Activated naive CD8-positive, alpha-beta T cell treated with anti-CD3 and anti-CD28 coated beads for 36 hours (primary cell): ENCODE measurements around the gene CCDC110. TPM values are rescaled to one million over a fixed set of nuclear protein-coding genes. Genes with fewer than 3 reads are reported as not detected.
"Not testable (repeated sequence)": the region's sequence is repeated elsewhere in the genome, so short reads cannot be mapped to it uniquely, and the experiment has no call there.

Source experiments
- DNase-seq: peaks from one replicate; pipeline ENCODE4 v3.0.0; 2021
- H3K27ac Mint-ChIP-seq: one replicate; pipeline ENCODE4 v1.8.0; 2022; ENCODE audit warnings: mild to moderate bottlenecking, moderate library complexity, mixed read lengths
- H3K27me3 Mint-ChIP-seq: one replicate; pipeline ENCODE4 v1.8.0; 2022; ENCODE audit warnings: mild to moderate bottlenecking, mixed read lengths
- H3K36me3 Mint-ChIP-seq: one replicate; pipeline ENCODE4 v1.8.0; 2021; ENCODE audit warnings: mild to moderate bottlenecking, mixed read lengths
- H3K4me1 Mint-ChIP-seq: one replicate; pipeline ENCODE4 v1.8.0; 2021; ENCODE audit warnings: mixed read lengths
- H3K4me3 Mint-ChIP-seq: one replicate; pipeline ENCODE4 v1.8.0; 2022; ENCODE audit warnings: mild to moderate bottlenecking, moderate library complexity, mixed read lengths
- H3K9me3 Mint-ChIP-seq: one replicate; pipeline ENCODE4 v1.8.0; 2022; ENCODE audit warnings: mixed read lengths
- total RNA-seq, 2 experiments: library from RNA; stranded (reverse); gene quantifications; one replicate each; pipeline ENCODE4 v1.2.3, GENCODE V29; 2021

Gene CCDC110
- under 1 TPM; 0.18 to 0.19 TPM for total RNA-seq

- H3K27me3 Mint-ChIP-seq = peaks cover 32% of the 10 kb centered on the region
- H3K27ac Mint-ChIP-seq = no peak within 1 kb of the TSS
- H3K4me1 Mint-ChIP-seq = peaks cover 15% of the 10 kb centered on the region
- peak; percentile 87 for DNase-seq
- H3K36me3 Mint-ChIP-seq = no peaks in the 10 kb centered on the region
- no peaks in the 10 kb centered on the region for H3K9me3 Mint-ChIP-seq
- peak within 1 kb of the TSS; percentile 84 for H3K4me3 Mint-ChIP-seq
Observed at GRCh38 chr4:185471235-185472102, at the start of gene CCDC110. Gene CCDC110 (minus strand): TSS chr4:185471733. CDS start chr4:185471683, 50 bp downstream.

DNA sequence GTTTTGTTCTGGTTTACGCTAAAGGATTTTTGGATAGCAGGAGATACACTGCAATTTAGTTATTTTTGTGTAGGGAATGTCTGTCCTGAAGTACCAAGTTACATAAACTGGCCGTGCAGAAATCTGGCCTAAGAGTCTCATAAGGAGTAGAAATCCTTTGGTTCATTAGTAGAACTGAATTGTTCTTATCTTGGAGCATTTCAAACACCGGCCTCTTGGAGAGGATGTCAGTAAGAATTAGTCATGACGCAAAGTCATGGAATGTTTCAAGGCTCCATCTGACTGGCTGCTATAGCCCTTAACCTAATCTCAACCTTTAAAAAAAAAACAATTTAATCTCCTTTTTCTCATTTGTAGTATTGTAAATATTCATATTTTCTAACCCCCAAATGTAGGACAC lies 48.6 kb upstream of the CCDC110 start:
- H3K9me3 Mint-ChIP-seq = no peaks in the 10 kb centered on the region
- no peak overlapping the region for H3K4me3 Mint-ChIP-seq

GRCh38 chr4:185518494-185518893 lies 47.0 kb upstream of the CCDC110 start:
- Mint-ChIP-seq H3K27me3 (peaks cover 38% of the 10 kb centered on the region), H3K9me3 (no peaks in the 10 kb centered on the region), H3K4me3 (no peak overlapping the region), H3K36me3 (no peaks in the 10 kb centered on the region), H3K27ac (no peak overlapping the region), H3K4me1 (peaks cover 5% of the 10 kb centered on the region)
- DNase-seq = no peak

More for the DNA sequence above, 48.6 kb upstream of the CCDC110 start:
- no peak overlapping the region for H3K27ac Mint-ChIP-seq
- H3K4me1 Mint-ChIP-seq = no peaks in the 10 kb centered on the region
- H3K36me3 Mint-ChIP-seq = no peaks in the 10 kb centered on the region
- DNase-seq = no peak
- H3K27me3 Mint-ChIP-seq = peaks cover 31% of the 10 kb centered on the region

GRCh38 chr4:185518069-185518468 lies 46.5 kb upstream of the CCDC110 start:
- H3K4me3 Mint-ChIP-seq = no peak overlapping the region
- H3K36me3 Mint-ChIP-seq = no peaks in the 10 kb centered on the region
- H3K27me3 Mint-ChIP-seq = peaks cover 38% of the 10 kb centered on the region
- H3K9me3 Mint-ChIP-seq = no peaks in the 10 kb centered on the region
- no peak for DNase-seq
- peaks cover 8% of the 10 kb centered on the region for H3K4me1 Mint-ChIP-seq
- no peak overlapping the region for H3K27ac Mint-ChIP-seq

DNA sequence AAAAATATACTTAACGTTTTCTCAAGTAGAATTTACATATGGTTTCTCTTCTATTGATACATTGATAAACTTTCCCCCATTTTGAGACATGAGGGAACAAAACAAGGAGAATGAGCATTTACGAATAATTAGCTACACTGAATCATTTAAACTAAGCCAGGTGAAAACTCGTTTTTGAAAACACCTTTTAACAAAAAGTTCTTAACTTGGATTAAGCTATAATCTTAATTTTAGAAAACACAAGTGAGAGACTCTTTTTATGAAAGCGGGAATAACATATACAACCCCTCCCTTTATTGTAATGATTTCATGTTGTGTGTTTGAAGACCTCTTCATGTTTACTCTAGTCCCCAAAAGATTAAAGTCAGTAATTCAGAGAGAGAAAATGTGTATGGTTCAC lies 43.7 kb upstream of the CCDC110 start:
- Mint-ChIP-seq H3K36me3 (no peaks in the 10 kb centered on the region), H3K27me3 (peaks cover 66% of the 10 kb centered on the region), H3K4me1 (peaks cover 14% of the 10 kb centered on the region)

GRCh38 chr4:185514182-185514697 lies 42.7 kb upstream of the CCDC110 start:
- Mint-ChIP-seq H3K9me3 (no peaks in the 10 kb centered on the region), H3K27me3 (peaks cover 70% of the 10 kb centered on the region), H3K36me3 (no peaks in the 10 kb centered on the region), H3K27ac (no peak overlapping the region), H3K4me3 (no peak overlapping the region), H3K4me1 (peaks cover 14% of the 10 kb centered on the region)
- no peak for DNase-seq

More for the DNA sequence above, 43.7 kb upstream of the CCDC110 start:
- DNase-seq = no peak
- no peaks in the 10 kb centered on the region for H3K9me3 Mint-ChIP-seq
- no peak overlapping the region for H3K27ac Mint-ChIP-seq
- no peak overlapping the region for H3K4me3 Mint-ChIP-seq

DNA sequence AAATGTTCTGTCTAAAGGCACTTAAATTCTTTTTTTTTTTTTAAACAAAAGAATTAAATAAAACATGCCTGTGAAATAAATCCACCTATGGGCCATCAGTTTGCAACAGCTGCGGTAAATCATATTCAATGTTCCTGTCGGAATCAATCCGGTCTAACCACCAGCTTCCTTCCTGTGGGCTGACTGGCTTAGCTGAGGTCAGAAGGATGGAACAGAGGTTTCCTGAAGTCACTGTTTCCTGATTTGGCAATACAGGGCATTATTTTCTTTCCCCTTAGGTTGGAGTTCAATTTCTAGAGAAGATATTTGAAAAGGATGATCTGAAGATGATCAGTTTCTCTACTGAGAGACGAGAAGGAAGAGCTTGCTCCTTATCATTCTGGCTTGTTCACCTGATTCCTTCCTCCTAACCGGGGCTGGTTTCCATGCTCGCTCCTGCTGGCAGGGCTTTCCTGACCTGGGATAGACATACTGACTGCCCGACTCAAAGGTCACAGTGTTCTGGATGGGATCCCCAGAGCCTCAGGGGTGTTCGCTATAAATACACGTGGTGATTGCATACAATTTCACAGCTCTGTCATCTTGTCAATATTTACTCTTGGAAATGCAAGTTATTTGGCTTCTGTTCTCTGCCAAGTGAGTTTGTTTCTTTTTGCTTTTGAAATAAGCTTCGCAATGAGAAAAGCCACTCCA lies 42.1 kb upstream of the CCDC110 start:
- Mint-ChIP-seq H3K36me3 (no peaks in the 10 kb centered on the region), H3K4me3 (no peak overlapping the region), H3K27ac (no peak overlapping the region), H3K9me3 (no peaks in the 10 kb centered on the region), H3K27me3 (peaks cover 67% of the 10 kb centered on the region), H3K4me1 (peaks cover 14% of the 10 kb centered on the region)
- DNase-seq = no peak

GRCh38 chr4:185512516-185512915 lies 41.0 kb upstream of the CCDC110 start:
- no peak for DNase-seq
- Mint-ChIP-seq H3K27me3 (peaks cover 68% of the 10 kb centered on the region), H3K27ac (no peak overlapping the region), H3K4me1 (peaks cover 14% of the 10 kb centered on the region), H3K9me3 (no peaks in the 10 kb centered on the region), H3K36me3 (no peaks in the 10 kb centered on the region), H3K4me3 (no peak overlapping the region)

- not testable (repeated sequence) for DNase-seq, H3K4me3 Mint-ChIP-seq, H3K36me3 Mint-ChIP-seq, H3K9me3 Mint-ChIP-seq, H3K27ac Mint-ChIP-seq
- H3K27me3 Mint-ChIP-seq = peaks cover 65% of the 10 kb centered on the region
- peaks cover 14% of the 10 kb centered on the region for H3K4me1 Mint-ChIP-seq
Observed at GRCh38 chr4:185511243-185511642, 39.7 kb upstream of the CCDC110 start.

DNA sequence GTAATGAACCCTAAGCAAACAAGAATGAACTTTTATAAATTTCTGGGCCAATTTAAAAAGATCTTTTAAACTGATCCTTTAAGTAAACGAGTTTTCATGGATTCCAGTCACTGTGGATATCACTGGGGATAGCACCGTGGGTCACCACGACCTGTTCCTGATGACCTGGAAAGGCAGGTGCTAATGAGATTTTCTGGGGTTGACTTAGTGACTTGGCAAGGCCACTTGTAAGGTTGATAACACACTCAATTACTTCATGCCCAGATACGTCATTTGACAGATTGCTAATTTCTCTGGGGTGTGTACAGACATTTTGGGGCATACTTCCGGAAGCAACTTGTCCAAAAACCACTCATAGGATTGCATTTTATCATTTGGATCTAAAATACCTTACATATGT lies 39.3 kb upstream of the CCDC110 start:
- H3K4me1 Mint-ChIP-seq = peaks cover 14% of the 10 kb centered on the region
- H3K27ac Mint-ChIP-seq = no peak overlapping the region
- H3K36me3 Mint-ChIP-seq = no peaks in the 10 kb centered on the region
- DNase-seq = no peak
- H3K4me3 Mint-ChIP-seq = no peak overlapping the region
- no peaks in the 10 kb centered on the region for H3K9me3 Mint-ChIP-seq
- peaks cover 66% of the 10 kb centered on the region for H3K27me3 Mint-ChIP-seq

- no peak overlapping the region for H3K27ac Mint-ChIP-seq
- H3K4me1 Mint-ChIP-seq = peaks cover 7% of the 10 kb centered on the region
- DNase-seq = no peak
- H3K4me3 Mint-ChIP-seq = no peak overlapping the region
- H3K9me3 Mint-ChIP-seq = no peaks in the 10 kb centered on the region
- H3K27me3 Mint-ChIP-seq = peaks cover 62% of the 10 kb centered on the region
- H3K36me3 Mint-ChIP-seq = no peaks in the 10 kb centered on the region
Observed at GRCh38 chr4:185508181-185508580, 36.6 kb upstream of the CCDC110 start.

- Mint-ChIP-seq H3K4me3 (no peak overlapping the region), H3K27ac (no peak overlapping the region), H3K36me3 (no peaks in the 10 kb centered on the region), H3K27me3 (peaks cover 55% of the 10 kb centered on the region), H3K4me1 (no peaks in the 10 kb centered on the region), H3K9me3 (no peaks in the 10 kb centered on the region)
- no peak for DNase-seq
Observed at GRCh38 chr4:185506422-185506821, 34.9 kb upstream of the CCDC110 start.

DNA sequence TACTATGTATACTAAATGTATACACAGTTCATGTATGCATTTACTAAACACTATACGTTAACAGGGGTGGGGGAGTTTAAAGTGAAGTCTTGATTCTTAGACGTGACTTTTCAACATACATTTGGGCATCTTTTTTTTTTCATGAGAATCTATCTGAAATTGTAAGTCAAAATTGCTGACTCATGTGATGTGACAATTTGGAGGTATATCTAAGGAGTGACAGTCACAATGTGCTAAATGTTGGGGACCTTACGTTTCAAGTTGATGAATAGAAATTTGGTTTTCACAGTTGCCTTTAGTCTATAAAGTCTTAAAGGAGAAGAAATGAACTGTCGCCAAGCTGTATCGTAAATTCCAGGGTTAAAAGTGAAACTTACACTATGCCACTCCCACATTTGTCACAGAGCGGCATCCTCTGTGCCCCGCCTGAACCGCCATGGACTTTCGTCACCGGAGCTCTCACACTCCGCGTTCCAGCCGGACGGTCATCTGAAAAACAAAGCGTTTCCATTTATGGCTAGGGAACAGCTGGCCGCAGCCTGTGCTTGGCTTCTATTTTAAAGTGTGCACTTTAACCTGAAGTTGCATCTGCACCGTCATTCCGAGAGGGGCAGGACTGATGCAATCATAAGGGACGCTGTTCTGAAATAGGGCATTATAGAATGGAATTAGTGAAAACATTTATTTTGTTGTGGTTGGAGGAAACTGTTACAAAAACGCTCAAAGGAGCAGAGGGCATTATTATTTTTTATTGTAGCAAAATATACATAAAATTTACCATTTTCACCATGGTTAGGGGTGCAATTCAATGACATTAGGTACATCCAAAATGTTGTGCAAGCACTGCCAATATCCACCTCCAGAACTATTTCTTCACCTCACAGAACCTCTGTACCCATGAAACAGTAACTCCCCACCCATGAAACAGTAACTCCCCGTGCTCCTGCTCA lies 32.8 kb upstream of the CCDC110 start:
- no peak for DNase-seq
- Mint-ChIP-seq H3K27me3 (peaks cover 40% of the 10 kb centered on the region), H3K9me3 (peaks cover 9% of the 10 kb centered on the region), H3K36me3 (no peaks in the 10 kb centered on the region), H3K4me3 (no peak overlapping the region), H3K27ac (no peak overlapping the region), H3K4me1 (no peaks in the 10 kb centered on the region)

GRCh38 chr4:185502386-185502785 lies 30.9 kb upstream of the CCDC110 start:
- Mint-ChIP-seq H3K9me3 (peaks cover 9% of the 10 kb centered on the region), H3K36me3 (no peaks in the 10 kb centered on the region), H3K27ac (no peak overlapping the region), H3K4me3 (no peak overlapping the region), H3K27me3 (peaks cover 37% of the 10 kb centered on the region), H3K4me1 (no peaks in the 10 kb centered on the region)
- no peak for DNase-seq
